Aortic smooth muscle cell (primary cell): ENCODE results near the gene APOB. TPM values are rescaled to one million over a fixed set of nuclear protein-coding genes. Genes with fewer than 3 reads are reported as not detected.

ENCODE experiments used
- total RNA-seq: library from RNA; depleted of rRNA; stranded (reverse); fragments of >200 nt; gene quantifications from 2 replicates; pipeline ENCODE4 v1.2.3, GENCODE V29; 2014

APOB gene
- under 0.01 TPM in 2 replicates for total RNA-seq

GRCh38 chr2:21043744-21044532, at the start of gene APOB:
APOB (minus strand) TSS chr2:21044073; CDS start chr2:21043945, 128 bp downstream.

Other genes starting within 250 kb of the APOB start
- 16.4 and 20.5 TPM in 2 replicates for gene LDAH, start 221.0 kb downstream of the APOB start, total RNA-seq
- not detected in 2 replicates for gene TDRD15, start 79.9 kb upstream of the APOB start, total RNA-seq